HL-60 (cell line): ENCODE measurements around the gene IRS1.

Experiments
- CTCF ChIP-seq: IDR thresholded peaks from one replicate; pipeline ENCODE4 v1.5.1; 2011; ENCODE audit warnings: low read length, control low read depth, inconsistent platforms; ENCODE audit not compliant: insufficient read depth
- POLR2AphosphoS5 ChIP-seq: IDR thresholded peaks from 2 replicates; pipeline ENCODE4 v1.6.1; 2012; ENCODE audit warnings: low read depth
- REST ChIP-seq: IDR thresholded peaks from 2 replicates; pipeline ENCODE4 v1.6.1; 2012; ENCODE audit warnings: low read depth; ENCODE audit not compliant: insufficient replicate concordance
- SPI1 ChIP-seq: IDR thresholded peaks from 2 replicates; pipeline ENCODE4 v1.6.1; 2012; ENCODE audit warnings: low read depth, mild to moderate bottlenecking, borderline replicate concordance

- TF ChIP-seq CTCF, result no peak
- TF ChIP-seq POLR2AphosphoS5, result no peak
- TF ChIP-seq SPI1, result no peak
- no peak for TF ChIP-seq REST
Measured at GRCh38 chr2:226794751-226795171, 4.9 kb downstream of the IRS1 start.
